22Rv1 (cell line): ENCODE measurements around the gene NT5DC4.

Source experiments
- CTCF ChIP-seq: fragments of 450-650 bp; IDR thresholded peaks from 2 replicates; pipeline ENCODE4 v1.5.1; 2017; ENCODE audit warnings: mild to moderate bottlenecking
- ZFX ChIP-seq: fragments of 450-650 bp; IDR thresholded peaks from 2 replicates; pipeline ENCODE4 v1.6.1; 2017; ENCODE audit warnings: antibody characterized with exemption, borderline replicate concordance

GRCh38 chr2:112779598-112779997 lies 58.8 kb downstream of the NT5DC4 start:
- TF ChIP-seq CTCF, result no peak
- no peak for TF ChIP-seq ZFX
